RWPE1 (cell line): ENCODE data around the gene PROC.

Experiments
- CTCF ChIA-PET: fragments of 350-600 bp; sonication (Branson Sonifier 250); formaldehyde crosslinking; extraction: SDS; loops from one replicate; lab custom pipeline; 2021; lab: Yijun Ruan, JAX
- POLR2A ChIA-PET: fragments of 400-600 bp; formaldehyde crosslinking; extraction: SDS; loops from one replicate; lab custom pipeline; 2020; ENCODE audit warnings: antibody characterized with exemption; ENCODE audit not compliant: low non-redundant PET; lab: Yijun Ruan, JAX
- DNase-seq: peaks from one replicate; pipeline ENCODE4 v3.0.0; 2012; ENCODE audit warnings: low spot score
- H3K27ac ChIP-seq: fragments of 450-650 bp; 2 replicates; pipeline ENCODE4 v1.5.1; 2017
- TF ChIP-seq, protein P1 (sequence below): fragments of 450-650 bp; conservative IDR thresholded peaks from 2 replicates; pipeline ENCODE4 v1.5.1; 2017; ENCODE audit warnings: low read depth, mild to moderate bottlenecking

Gene PROC

DNA sequence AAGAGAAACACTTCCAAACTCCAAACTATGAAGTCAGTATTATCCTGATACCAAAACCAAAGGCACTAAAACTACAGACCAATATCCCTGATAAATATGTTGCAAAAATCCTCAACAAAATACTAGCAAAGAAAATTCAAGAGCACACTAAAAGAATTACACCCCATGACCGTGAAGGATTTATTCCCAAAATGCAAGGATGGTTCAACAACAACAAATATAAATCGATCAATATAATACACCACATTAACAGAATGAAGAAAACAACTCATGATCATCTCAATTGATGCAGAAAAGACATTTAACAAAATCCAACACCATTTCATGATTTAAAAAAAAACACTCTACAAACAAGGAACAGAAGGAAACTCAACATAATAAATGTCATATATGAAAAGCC, 57.6 kb downstream of the PROC start:
- no peak for DNase-seq
- TF ChIP-seq, protein P1, sequence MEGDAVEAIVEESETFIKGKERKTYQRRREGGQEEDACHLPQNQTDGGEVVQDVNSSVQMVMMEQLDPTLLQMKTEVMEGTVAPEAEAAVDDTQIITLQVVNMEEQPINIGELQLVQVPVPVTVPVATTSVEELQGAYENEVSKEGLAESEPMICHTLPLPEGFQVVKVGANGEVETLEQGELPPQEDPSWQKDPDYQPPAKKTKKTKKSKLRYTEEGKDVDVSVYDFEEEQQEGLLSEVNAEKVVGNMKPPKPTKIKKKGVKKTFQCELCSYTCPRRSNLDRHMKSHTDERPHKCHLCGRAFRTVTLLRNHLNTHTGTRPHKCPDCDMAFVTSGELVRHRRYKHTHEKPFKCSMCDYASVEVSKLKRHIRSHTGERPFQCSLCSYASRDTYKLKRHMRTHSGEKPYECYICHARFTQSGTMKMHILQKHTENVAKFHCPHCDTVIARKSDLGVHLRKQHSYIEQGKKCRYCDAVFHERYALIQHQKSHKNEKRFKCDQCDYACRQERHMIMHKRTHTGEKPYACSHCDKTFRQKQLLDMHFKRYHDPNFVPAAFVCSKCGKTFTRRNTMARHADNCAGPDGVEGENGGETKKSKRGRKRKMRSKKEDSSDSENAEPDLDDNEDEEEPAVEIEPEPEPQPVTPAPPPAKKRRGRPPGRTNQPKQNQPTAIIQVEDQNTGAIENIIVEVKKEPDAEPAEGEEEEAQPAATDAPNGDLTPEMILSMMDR, result no peak
- no peak overlapping the region for H3K27ac ChIP-seq
- ChIA-PET POLR2A (no interaction called here), CTCF (no interaction called here)
